Suprapubic skin (tissue), 4 donors: ENCODE results near the gene RELA. TPM values are rescaled to one million over a fixed set of nuclear protein-coding genes. Genes with fewer than 3 reads are reported as not detected.
A peak's percentile ranks its signal among the peaks of the same experiment; 100 is the strongest.
"Not testable (repeated sequence)": the region's sequence is repeated elsewhere in the genome, so short reads cannot be mapped to it uniquely, and the experiment has no call there.

ENCODE experiments used
- DNase-seq, 2 donors: peaks; one replicate each; pipeline ENCODE4 v3.0.0-alpha.2; 2019; ENCODE audit warnings: low spot score in 2 of 2
- H3K27ac ChIP-seq: fragments of 200-600 bp; sonication (generic); one replicate; pipeline ENCODE4 v1.5.1; 2019
- H3K27me3 ChIP-seq: fragments of 200-600 bp; sonication (generic); one replicate; pipeline ENCODE4 v1.5.1; 2019
- H3K36me3 ChIP-seq: fragments of 200-600 bp; sonication (generic); one replicate; pipeline ENCODE4 v1.5.1; 2019
- H3K4me1 ChIP-seq: fragments of 200-600 bp; sonication (generic); one replicate; pipeline ENCODE4 v1.5.1; 2019
- H3K4me3 ChIP-seq: fragments of 200-600 bp; sonication (generic); one replicate; pipeline ENCODE4 v1.5.1; 2019; ENCODE audit warnings: mild to moderate bottlenecking
- H3K9me3 ChIP-seq: fragments of 200-600 bp; sonication (generic); one replicate; pipeline ENCODE4 v1.5.1; 2019
- EP300 ChIP-seq: sonication (generic); formaldehyde crosslinking; IDR thresholded peaks from one replicate; pipeline ENCODE4 v1.6.1; 2017; ENCODE audit warnings: antibody characterized with exemption
- POLR2A ChIP-seq, 2 donors: fragments of 450-650 bp; IDR thresholded peaks; one replicate each; pipeline ENCODE4 v1.6.1; 2017; ENCODE audit warnings: antibody characterized with exemption in 2 of 2, mild to moderate bottlenecking in 2 of 2, moderate library complexity in 2 of 2
- POLR2AphosphoS5 ChIP-seq, 3 donors: sonication (generic); formaldehyde crosslinking; IDR thresholded peaks; one replicate each; pipeline ENCODE4 v1.6.1; 2017; ENCODE audit warnings: antibody characterized with exemption in 3 of 3
- WGBS: methylation state at CpG from one replicate; pipeline ENCODE4 v1.1.5; 2018; 5-methylcytosine and 5-hydroxymethylcytosine counted together
- total RNA-seq, 4 donors: library from RNA; depleted of rRNA; stranded (reverse); fragments of >200 nt; gene quantifications; one replicate each; pipeline ENCODE4 v1.1.0, GENCODE V29; 2016
- TF ChIP-seq, protein P1 (sequence below), 2 donors: fragments of 200-600 bp in 1 of 2; fragments of 450-650 bp in 1 of 2; sonication (generic) in 1 of 2; IDR thresholded peaks; one replicate each; pipeline ENCODE4 v1.5.1; 2016 to 2019; ENCODE audit warnings: antibody characterized with exemption in 2 of 2, mild to moderate bottlenecking in 1 of 2, moderate library complexity in 1 of 2

Gene RELA
- total RNA-seq, 4 donors from 2014 or later: 71.7 to 111 (median 93.5) TPM

DNA sequence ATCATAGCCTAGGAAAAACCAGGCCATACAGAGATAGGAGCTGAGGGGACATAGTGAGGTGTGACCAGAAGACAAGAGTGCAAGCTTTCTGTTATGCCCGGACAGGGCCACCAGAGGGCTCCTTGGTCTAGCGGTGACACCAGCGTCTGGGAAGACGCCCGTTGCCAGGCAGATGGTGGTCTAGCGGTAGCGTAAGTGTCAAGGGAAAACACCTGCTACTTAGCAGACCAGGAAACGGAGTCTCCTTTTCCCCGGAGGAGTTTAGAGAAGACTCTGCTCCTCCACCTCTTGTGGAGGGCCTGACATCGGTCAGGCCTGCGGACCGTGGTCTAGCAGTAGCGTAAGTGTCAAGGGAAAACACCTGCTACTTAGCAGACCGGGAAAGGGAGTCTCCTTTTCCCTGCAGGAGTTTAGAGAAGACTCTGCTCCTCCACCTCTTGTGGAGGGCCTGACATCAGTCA, 43.6 kb upstream of the RELA start:
- not testable (repeated sequence) for H3K36me3 ChIP-seq, H3K27ac ChIP-seq, H3K27me3 ChIP-seq, H3K9me3 ChIP-seq, H3K4me3 ChIP-seq
- WGBS: 18% methylated on average over 14 of the region's 14 CpGs
- DNase-seq: peak in 1 of 2 donors; percentile 84
- H3K4me1 ChIP-seq: peaks cover 13% of the 10 kb centered on the region
- TF ChIP-seq, protein P1, sequence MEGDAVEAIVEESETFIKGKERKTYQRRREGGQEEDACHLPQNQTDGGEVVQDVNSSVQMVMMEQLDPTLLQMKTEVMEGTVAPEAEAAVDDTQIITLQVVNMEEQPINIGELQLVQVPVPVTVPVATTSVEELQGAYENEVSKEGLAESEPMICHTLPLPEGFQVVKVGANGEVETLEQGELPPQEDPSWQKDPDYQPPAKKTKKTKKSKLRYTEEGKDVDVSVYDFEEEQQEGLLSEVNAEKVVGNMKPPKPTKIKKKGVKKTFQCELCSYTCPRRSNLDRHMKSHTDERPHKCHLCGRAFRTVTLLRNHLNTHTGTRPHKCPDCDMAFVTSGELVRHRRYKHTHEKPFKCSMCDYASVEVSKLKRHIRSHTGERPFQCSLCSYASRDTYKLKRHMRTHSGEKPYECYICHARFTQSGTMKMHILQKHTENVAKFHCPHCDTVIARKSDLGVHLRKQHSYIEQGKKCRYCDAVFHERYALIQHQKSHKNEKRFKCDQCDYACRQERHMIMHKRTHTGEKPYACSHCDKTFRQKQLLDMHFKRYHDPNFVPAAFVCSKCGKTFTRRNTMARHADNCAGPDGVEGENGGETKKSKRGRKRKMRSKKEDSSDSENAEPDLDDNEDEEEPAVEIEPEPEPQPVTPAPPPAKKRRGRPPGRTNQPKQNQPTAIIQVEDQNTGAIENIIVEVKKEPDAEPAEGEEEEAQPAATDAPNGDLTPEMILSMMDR (IDR thresholded peaks at IDR 0.05): peak; percentile 65 to 78

DNA sequence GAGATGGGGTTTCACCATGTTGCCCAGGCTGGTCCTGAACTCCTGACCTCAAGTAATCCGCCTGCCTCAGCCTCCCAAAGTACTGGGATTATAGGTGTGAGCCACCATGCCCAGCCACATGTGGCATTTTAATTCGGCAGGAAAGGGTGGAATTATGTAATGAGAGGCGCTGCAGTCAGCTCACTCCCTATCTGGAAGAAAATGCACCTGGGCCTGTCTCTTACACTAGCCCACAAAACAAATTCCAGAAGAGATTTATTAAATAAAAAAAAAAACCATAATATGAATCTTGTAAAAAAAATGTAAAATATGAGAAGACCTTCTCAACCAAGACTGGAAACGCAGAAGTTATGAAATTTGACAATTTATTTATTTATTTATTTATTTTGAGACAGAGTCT, 41.1 kb upstream of the RELA start:
- Histone ChIP-seq H3K36me3 (no peaks in the 10 kb centered on the region), H3K9me3 (no peaks in the 10 kb centered on the region), H3K4me1 (peaks cover 4% of the 10 kb centered on the region), H3K4me3 (no peak overlapping the region), H3K27ac (no peak overlapping the region), H3K27me3 (no peaks in the 10 kb centered on the region)
- DNase-seq: no peak
- TF ChIP-seq EP300: no peak
- TF ChIP-seq POLR2AphosphoS5 (IDR thresholded peaks at IDR 0.05): no peak
- WGBS: 78% methylated on average over 4 of the region's 4 CpGs

DNA sequence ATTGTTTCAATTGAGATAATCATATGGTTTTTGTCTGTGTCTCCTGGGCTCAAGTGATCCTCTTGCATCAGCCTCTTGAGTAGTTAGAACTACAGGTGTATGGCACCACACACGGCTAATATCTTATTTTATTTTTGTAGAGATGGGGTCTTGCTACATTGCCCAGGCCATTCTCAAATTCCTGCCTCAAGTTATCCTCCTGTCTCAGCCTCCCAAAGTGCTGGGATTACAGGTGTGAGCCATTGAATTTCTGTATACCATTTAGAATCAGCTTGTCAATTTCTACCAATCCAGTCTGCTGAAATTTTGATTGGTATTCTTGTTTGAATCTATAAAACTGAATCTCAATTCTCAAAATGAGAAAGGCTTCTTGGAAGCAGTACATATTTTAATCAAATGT, 39.0 kb upstream of the RELA start:
- Histone ChIP-seq H3K4me3 (no peak overlapping the region), H3K36me3 (no peaks in the 10 kb centered on the region), H3K27ac (no peak overlapping the region), H3K27me3 (no peaks in the 10 kb centered on the region), H3K9me3 (no peaks in the 10 kb centered on the region), H3K4me1 (peaks cover 4% of the 10 kb centered on the region)
- TF ChIP-seq POLR2AphosphoS5 (IDR thresholded peaks at IDR 0.05): no peak
- no peak for TF ChIP-seq EP300
- TF ChIP-seq, protein P1 (IDR thresholded peaks at IDR 0.05): no peak
- TF ChIP-seq POLR2A (IDR thresholded peaks at IDR 0.05): no peak
- WGBS: 82% methylated on average over 1 of the region's 1 CpG
- no peak for DNase-seq

DNA sequence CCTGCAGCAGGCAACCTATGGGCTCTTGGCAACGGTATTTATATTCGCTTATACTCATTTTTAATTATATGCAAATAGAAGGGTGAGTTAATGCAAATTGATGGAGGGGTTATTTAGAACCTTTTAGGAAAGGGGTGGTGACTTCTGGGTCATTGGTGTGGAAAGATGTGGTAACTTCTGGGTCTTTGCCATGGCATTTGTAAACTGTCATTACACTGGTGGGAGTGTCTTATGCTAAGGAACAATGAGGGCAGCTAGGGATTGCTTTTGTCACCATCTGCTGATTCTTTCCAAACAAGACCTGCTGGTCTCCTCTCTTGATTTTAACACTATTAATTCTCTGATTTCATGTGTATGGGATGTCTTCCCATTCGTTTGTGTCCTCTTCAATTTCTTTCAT, 37.7 kb upstream of the RELA start:
- Histone ChIP-seq H3K27me3 (no peaks in the 10 kb centered on the region), H3K36me3 (no peaks in the 10 kb centered on the region), H3K4me1 (peaks cover 3% of the 10 kb centered on the region), H3K4me3 (no peak overlapping the region), H3K27ac (no peak overlapping the region), H3K9me3 (no peaks in the 10 kb centered on the region)
- 76% methylated on average over 3 of the region's 3 CpGs for WGBS
- DNase-seq: no peak
- TF ChIP-seq POLR2A (IDR thresholded peaks at IDR 0.05) (no peak), POLR2AphosphoS5 (IDR thresholded peaks at IDR 0.05) (no peak), EP300 (no peak)
- TF ChIP-seq, protein P1 (IDR thresholded peaks at IDR 0.05): no peak

DNA sequence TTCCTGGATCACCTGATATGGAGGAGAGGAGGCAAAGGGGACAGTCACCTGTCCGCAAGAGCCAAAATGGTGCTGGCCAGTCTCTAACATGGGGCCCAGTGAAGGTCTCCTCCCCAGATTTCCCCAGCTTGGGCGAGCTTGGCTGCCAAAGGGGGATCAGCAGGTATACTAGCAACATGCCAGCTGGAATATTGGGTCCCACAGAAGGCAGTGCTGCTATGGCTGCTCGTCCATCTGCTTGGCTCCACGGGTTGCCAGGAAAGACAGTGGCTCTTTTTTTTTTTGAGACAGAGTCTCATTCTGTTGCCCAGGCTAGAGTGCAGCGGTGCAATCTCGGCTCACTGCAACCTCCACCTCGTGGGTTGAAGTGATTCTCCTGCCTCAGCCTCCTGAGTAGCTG, 36.6 kb upstream of the RELA start:
- Histone ChIP-seq H3K4me3 (no peak overlapping the region), H3K27ac (no peak overlapping the region), H3K36me3 (no peaks in the 10 kb centered on the region), H3K9me3 (no peaks in the 10 kb centered on the region), H3K4me1 (peaks cover 3% of the 10 kb centered on the region), H3K27me3 (no peaks in the 10 kb centered on the region)
- 66% methylated on average over 7 of the region's 7 CpGs for WGBS
- no peak for TF ChIP-seq EP300
- TF ChIP-seq, protein P1 (IDR thresholded peaks at IDR 0.05): no peak
- TF ChIP-seq POLR2AphosphoS5 (IDR thresholded peaks at IDR 0.05): no peak
- no peak for TF ChIP-seq POLR2A (IDR thresholded peaks at IDR 0.05)
- DNase-seq: no peak

DNA sequence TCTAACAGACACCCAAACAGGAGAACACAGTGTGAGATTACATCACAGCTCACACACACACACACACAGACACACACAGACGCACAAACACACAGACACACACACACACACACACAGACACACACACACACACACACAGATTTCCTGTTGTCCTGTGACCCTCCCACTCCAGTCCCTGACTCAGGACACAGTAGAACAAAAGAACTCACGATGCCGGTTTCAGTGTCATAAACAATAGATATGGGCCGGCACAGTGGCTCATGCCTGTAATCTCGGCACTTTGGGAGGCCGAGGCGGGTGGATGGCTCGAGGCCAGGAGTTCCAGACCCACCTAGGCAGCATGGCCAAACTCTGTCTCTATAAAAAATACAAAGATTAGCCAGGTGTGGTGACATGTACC, 35.5 kb upstream of the RELA start:
- Histone ChIP-seq H3K4me1 (peaks cover 3% of the 10 kb centered on the region), H3K4me3 (no peak overlapping the region), H3K9me3 (no peaks in the 10 kb centered on the region), H3K27me3 (no peaks in the 10 kb centered on the region), H3K36me3 (no peaks in the 10 kb centered on the region), H3K27ac (no peak overlapping the region)
- no peak for TF ChIP-seq POLR2A (IDR thresholded peaks at IDR 0.05)
- TF ChIP-seq POLR2AphosphoS5 (IDR thresholded peaks at IDR 0.05): no peak
- TF ChIP-seq EP300: no peak
- TF ChIP-seq, protein P1 (IDR thresholded peaks at IDR 0.05): no peak
- WGBS: 59% methylated on average over 8 of the region's 8 CpGs
- no peak for DNase-seq
